ENCODE data around the gene AFF2. TPM values are rescaled to one million over a fixed set of nuclear protein-coding genes. Genes with fewer than 3 reads are reported as not detected.

The AFF2 gene
- total RNA-seq, 1 experiment from 2014 or later: 0.16 TPM

GRCh38 chrX:148633218-148633908 is 132.9 kb downstream of the AFF2 start:
- CTCF ChIA-PET: no interaction called here
- DNase-seq: no peak
- POLR2A ChIA-PET: no interaction called here
- no peaks in the 10 kb centered on the region for H3K4me1 Mint-ChIP-seq (ENCODE audit: low read depth, unreplicated experiment)
- no TSS peak for BruUV-seq (replicated peaks)
- no peak overlapping the region for H3K4me3 Mint-ChIP-seq (ENCODE audit: unreplicated experiment)
- H3K4me3 ChIP-seq (ENCODE audit: low read depth, low read length): no peak overlapping the region
- intact Hi-C loops (cut with micrococcal nuclease; ENCODE audit: unreplicated experiment): no loop called here
- H3K27me3 Mint-ChIP-seq (ENCODE audit: insufficient read depth, unreplicated experiment): peaks cover 5% of the 10 kb centered on the region
- H3K4me1 ChIP-seq: no peaks in the 10 kb centered on the region
- H3K27me3 ChIP-seq (replicated peaks; ENCODE audit: control insufficient read depth, insufficient read depth, low read length): no peaks in the 10 kb centered on the region
- TF ChIP-seq, protein P1, sequence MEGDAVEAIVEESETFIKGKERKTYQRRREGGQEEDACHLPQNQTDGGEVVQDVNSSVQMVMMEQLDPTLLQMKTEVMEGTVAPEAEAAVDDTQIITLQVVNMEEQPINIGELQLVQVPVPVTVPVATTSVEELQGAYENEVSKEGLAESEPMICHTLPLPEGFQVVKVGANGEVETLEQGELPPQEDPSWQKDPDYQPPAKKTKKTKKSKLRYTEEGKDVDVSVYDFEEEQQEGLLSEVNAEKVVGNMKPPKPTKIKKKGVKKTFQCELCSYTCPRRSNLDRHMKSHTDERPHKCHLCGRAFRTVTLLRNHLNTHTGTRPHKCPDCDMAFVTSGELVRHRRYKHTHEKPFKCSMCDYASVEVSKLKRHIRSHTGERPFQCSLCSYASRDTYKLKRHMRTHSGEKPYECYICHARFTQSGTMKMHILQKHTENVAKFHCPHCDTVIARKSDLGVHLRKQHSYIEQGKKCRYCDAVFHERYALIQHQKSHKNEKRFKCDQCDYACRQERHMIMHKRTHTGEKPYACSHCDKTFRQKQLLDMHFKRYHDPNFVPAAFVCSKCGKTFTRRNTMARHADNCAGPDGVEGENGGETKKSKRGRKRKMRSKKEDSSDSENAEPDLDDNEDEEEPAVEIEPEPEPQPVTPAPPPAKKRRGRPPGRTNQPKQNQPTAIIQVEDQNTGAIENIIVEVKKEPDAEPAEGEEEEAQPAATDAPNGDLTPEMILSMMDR (IDR thresholded peaks at IDR 0.05; ENCODE audit: insufficient read depth in 1 of 2, low read depth in 1 of 2, low read length in 1 of 2, severe bottlenecking in 1 of 2, unreplicated experiment in 1 of 2): no peak
- no peaks in the 10 kb centered on the region for H3K36me3 Mint-ChIP-seq (ENCODE audit: insufficient read depth, unreplicated experiment)
- no peaks in the 10 kb centered on the region for H3K9me3 ChIP-seq
- no peaks in the 10 kb centered on the region for H3K9me3 Mint-ChIP-seq (ENCODE audit: unreplicated experiment)
- H3K36me3 ChIP-seq (ENCODE audit: control insufficient read depth, insufficient read depth, low read length): no peaks in the 10 kb centered on the region
- H3K27ac Mint-ChIP-seq (ENCODE audit: unreplicated experiment): no peak overlapping the region

DNA sequence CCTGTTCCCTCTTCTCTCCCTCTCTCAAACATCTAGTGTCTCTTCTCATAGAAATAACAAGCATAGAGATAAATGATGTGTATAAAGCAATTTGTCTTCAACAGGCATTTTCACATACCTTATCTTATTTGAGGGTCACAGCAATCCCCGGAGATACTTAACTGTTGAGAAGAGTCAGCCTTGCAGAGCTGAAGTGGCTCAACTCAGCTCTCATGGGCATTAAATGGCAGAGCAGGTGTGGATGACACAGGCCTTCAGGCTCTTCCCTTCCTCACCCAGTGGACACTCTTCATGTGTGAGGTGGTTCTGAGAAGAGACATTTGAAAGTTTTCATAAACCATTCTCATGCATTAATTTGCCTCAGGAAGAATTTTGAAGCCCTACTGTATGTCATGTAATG is 134.2 kb downstream of the AFF2 start:
- intact Hi-C loops (cut with micrococcal nuclease; ENCODE audit: unreplicated experiment): no loop called here
- CTCF ChIA-PET: no interaction called here
- Mint-ChIP-seq H3K27ac (ENCODE audit: unreplicated experiment) (no peak overlapping the region), H3K36me3 (ENCODE audit: insufficient read depth, unreplicated experiment) (no peaks in the 10 kb centered on the region), H3K4me1 (ENCODE audit: low read depth, unreplicated experiment) (no peaks in the 10 kb centered on the region), H3K27me3 (ENCODE audit: insufficient read depth, unreplicated experiment) (peaks cover 5% of the 10 kb centered on the region), H3K4me3 (ENCODE audit: unreplicated experiment) (no peak overlapping the region), H3K9me3 (ENCODE audit: unreplicated experiment) (no peaks in the 10 kb centered on the region)
- no peak overlapping the region for H3K4me3 ChIP-seq (ENCODE audit: low read depth, low read length)
- TF ChIP-seq, protein P1 (IDR thresholded peaks at IDR 0.05; ENCODE audit: insufficient read depth in 1 of 2, low read depth in 1 of 2, low read length in 1 of 2, severe bottlenecking in 1 of 2, unreplicated experiment in 1 of 2): no peak
- H3K27me3 ChIP-seq (replicated peaks; ENCODE audit: control insufficient read depth, insufficient read depth, low read length): no peaks in the 10 kb centered on the region
- POLR2A ChIA-PET: no interaction called here
- H3K9me3 ChIP-seq: no peaks in the 10 kb centered on the region
- no peak for DNase-seq
- no peaks in the 10 kb centered on the region for H3K4me1 ChIP-seq
- BruUV-seq (replicated peaks): no TSS peak
- no peaks in the 10 kb centered on the region for H3K36me3 ChIP-seq (ENCODE audit: control insufficient read depth, insufficient read depth, low read length)

DNA sequence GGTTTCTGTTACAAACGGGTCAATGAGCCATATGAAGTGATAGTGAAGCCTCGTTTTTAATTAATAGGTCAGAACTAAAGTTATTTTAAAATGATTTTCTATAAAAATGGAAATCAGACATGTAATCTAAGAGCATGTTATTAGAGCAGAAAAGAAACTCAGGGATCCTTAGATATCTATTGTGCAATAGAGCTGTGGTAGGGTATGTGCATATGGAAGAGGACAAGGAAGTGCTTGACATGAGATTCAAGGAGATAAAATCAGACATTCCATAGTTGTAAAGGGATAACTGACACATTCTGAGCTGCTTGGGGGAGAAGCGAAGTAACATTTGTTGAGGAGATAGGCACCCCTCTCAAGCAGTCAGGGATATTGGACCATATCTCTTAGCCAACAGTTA is 143.0 kb downstream of the AFF2 start:
- Mint-ChIP-seq H3K4me1 (ENCODE audit: low read depth, unreplicated experiment) (no peaks in the 10 kb centered on the region), H3K27ac (ENCODE audit: unreplicated experiment) (no peak overlapping the region), H3K36me3 (ENCODE audit: insufficient read depth, unreplicated experiment) (no peaks in the 10 kb centered on the region), H3K9me3 (ENCODE audit: unreplicated experiment) (no peaks in the 10 kb centered on the region), H3K4me3 (ENCODE audit: unreplicated experiment) (no peak overlapping the region), H3K27me3 (ENCODE audit: insufficient read depth, unreplicated experiment) (peaks cover 3% of the 10 kb centered on the region)
- POLR2A ChIA-PET: no interaction called here
- H3K36me3 ChIP-seq (ENCODE audit: control insufficient read depth, insufficient read depth, low read length): no peaks in the 10 kb centered on the region
- no TSS peak for BruUV-seq (replicated peaks)
- H3K9me3 ChIP-seq: no peaks in the 10 kb centered on the region
- no peak overlapping the region for H3K4me3 ChIP-seq (ENCODE audit: low read depth, low read length)
- no peaks in the 10 kb centered on the region for H3K27me3 ChIP-seq (replicated peaks; ENCODE audit: control insufficient read depth, insufficient read depth, low read length)
- no peak for DNase-seq
- TF ChIP-seq, protein P1 (IDR thresholded peaks at IDR 0.05; ENCODE audit: insufficient read depth in 1 of 2, low read depth in 1 of 2, low read length in 1 of 2, severe bottlenecking in 1 of 2, unreplicated experiment in 1 of 2): no peak
- intact Hi-C loops (cut with micrococcal nuclease; ENCODE audit: unreplicated experiment): no loop called here
- no peaks in the 10 kb centered on the region for H3K4me1 ChIP-seq
- CTCF ChIA-PET: no interaction called here
